Type B pancreatic cell (in vitro differentiated cells): ENCODE results near the gene NOTCH1. TPM values are rescaled to one million over a fixed set of nuclear protein-coding genes. Genes with fewer than 3 reads are reported as not detected.

ENCODE experiments used
- DNase-seq: peaks from one replicate; pipeline ENCODE4 v3.0.0; 2021; ENCODE audit warnings: mixed read lengths; ENCODE audit not compliant: unreplicated experiment; ENCODE audit errors: extremely low spot score
- H3K27ac Mint-ChIP-seq: 2 replicates; pipeline ENCODE4 v1.8.0; 2021; ENCODE audit warnings: mild to moderate bottlenecking, mixed read lengths
- H3K27me3 Mint-ChIP-seq: 2 replicates; pipeline ENCODE4 v1.8.0; 2021; ENCODE audit warnings: mixed read lengths
- H3K36me3 Mint-ChIP-seq: 2 replicates; pipeline ENCODE4 v1.8.0; 2021; ENCODE audit warnings: mixed read lengths
- H3K4me1 Mint-ChIP-seq: one replicate; pipeline ENCODE4 v1.8.0; 2021; ENCODE audit warnings: mixed read lengths; ENCODE audit not compliant: unreplicated experiment
- H3K4me3 Mint-ChIP-seq: 2 replicates; pipeline ENCODE4 v1.8.0; 2021; ENCODE audit warnings: mild to moderate bottlenecking, mixed read lengths
- H3K9me3 Mint-ChIP-seq: 2 replicates; pipeline ENCODE4 v1.8.0; 2021; ENCODE audit warnings: mixed read lengths
- CTCF ChIP-seq: fragments of 200-600 bp; sonication (generic); conservative IDR thresholded peaks from 2 replicates; pipeline ENCODE4 v1.5.0; 2021; ENCODE audit warnings: antibody characterized with exemption, mild to moderate bottlenecking
- total RNA-seq: library from RNA; stranded (reverse); gene quantifications from 2 replicates; pipeline ENCODE4 v1.2.1, GENCODE V29; 2021; ENCODE audit warnings: low replicate concordance

NOTCH1 gene
- total RNA-seq, 1 donor from 2014 or later, result 53.1 TPM

DNA sequence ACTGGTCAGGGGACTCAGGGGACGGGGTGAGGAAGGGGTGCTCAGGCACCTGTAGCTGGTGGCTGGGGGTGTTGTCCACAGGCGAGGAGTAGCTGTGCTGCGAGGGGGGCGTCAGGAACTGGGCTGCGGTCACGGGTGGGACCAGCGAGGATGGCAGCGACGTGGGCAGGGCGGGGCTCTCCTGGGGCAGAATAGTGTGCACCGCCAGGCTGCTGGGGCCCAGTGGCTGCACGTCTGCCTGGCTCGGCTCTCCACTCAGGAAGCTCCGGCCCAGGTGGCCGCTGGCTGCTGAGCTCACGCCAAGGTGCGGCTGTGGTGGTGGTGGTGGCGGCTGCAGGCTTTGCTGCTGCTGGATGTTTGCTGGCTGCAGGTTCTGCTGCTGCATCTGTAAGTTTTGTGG, 49.7 kb downstream of the NOTCH1 start:
- Mint-ChIP-seq H3K27me3 (no peaks in the 10 kb centered on the region), H3K4me3 (no peak overlapping the region), H3K4me1 (no peaks in the 10 kb centered on the region), H3K27ac (no peak overlapping the region), H3K9me3 (no peaks in the 10 kb centered on the region), H3K36me3 (no peaks in the 10 kb centered on the region)
- TF ChIP-seq CTCF, result no peak
- DNase-seq, result no peak

DNA sequence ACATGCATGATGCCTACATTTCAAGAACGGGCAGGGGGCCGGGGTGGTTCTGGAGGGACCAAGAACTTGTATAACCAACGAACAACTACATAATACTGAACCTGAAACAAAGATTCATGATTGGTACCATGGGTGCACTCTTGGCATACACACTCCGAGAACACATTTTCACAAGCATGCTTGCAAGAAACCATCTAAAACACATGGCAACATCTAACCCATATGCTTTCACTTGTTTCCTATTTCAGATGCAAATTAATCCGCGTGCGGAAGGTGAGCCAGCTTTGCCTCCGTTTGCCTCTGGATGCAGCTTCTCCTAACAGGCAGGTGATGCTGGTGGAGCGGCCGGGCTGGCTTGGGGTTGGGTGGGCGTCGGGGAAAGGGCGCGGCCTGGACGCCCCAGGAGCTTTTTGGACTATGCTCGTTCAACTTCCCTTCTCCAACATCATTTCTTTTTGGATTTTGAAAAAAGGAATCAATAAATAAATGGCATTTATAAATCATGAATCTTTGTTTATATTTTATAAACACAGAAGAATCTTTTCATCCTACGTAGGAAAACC, 50.5 kb downstream of the NOTCH1 start:
- no peaks in the 10 kb centered on the region for H3K9me3 Mint-ChIP-seq
- H3K4me3 Mint-ChIP-seq, result no peak overlapping the region
- no peak for DNase-seq
- H3K36me3 Mint-ChIP-seq, result no peaks in the 10 kb centered on the region
- no peaks in the 10 kb centered on the region for H3K4me1 Mint-ChIP-seq
- no peak for TF ChIP-seq CTCF
- H3K27ac Mint-ChIP-seq, result no peak overlapping the region
- H3K27me3 Mint-ChIP-seq, result no peaks in the 10 kb centered on the region

DNA sequence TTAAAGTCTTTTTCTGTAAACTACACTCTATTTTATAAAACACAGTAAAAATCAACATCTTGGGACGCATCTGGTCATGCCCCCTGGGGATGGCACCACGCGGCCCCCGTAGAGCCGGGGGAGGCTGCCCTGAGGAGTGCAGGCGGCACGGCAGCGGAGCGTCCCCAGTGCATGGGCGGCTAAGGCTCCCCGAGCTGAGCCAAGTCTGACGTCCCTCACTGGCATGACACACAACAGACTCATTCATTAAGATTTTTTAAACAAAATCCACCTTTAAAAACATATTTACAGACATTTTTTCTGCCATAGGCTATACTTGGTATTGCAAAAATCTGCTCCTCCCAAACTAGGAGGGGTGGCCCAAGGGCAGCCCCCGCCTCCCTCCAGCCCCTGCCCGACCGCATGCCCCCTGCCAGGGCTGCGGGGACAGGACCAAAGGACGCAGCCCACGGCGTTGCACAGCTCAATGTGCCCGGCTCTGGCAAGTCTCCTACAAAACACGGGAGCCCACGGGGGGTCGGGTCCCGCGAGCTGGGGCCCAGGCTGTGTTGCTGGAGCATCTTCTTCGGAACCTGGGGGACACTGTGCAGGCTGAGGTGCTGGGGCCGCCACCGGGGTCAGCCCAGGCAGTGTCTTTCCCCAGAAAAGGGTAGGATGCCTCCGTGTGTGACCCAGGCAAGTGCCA, 51.2 kb downstream of the NOTCH1 start:
- Mint-ChIP-seq H3K27ac (no peak overlapping the region), H3K9me3 (no peaks in the 10 kb centered on the region), H3K27me3 (no peaks in the 10 kb centered on the region), H3K4me3 (no peak overlapping the region), H3K4me1 (no peaks in the 10 kb centered on the region), H3K36me3 (no peaks in the 10 kb centered on the region)
- no peak for DNase-seq
- no peak for TF ChIP-seq CTCF

DNA sequence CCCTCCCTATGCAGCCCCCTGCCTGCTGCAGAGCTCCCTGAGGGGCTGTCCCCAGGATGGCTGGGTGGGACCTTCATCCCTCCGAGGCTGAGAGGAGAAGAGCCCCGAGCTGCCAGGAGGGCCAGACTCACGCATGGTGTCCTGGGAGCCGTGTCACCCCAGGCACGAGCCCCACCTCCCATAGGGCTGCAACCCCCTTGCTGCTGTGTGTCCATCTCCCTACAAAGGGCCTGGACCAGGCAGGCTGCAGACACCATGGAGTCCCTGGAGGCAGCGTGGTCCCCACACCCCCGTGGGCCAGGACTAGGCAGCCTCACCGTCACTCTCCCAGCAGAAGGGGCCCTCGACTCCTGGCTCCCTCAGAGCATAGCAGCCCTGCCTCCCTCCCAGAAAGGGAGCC, 51.8 kb downstream of the NOTCH1 start:
- Mint-ChIP-seq H3K4me3 (no peak overlapping the region), H3K27ac (no peak overlapping the region), H3K4me1 (no peaks in the 10 kb centered on the region), H3K36me3 (no peaks in the 10 kb centered on the region), H3K9me3 (no peaks in the 10 kb centered on the region), H3K27me3 (no peaks in the 10 kb centered on the region)
- no peak for TF ChIP-seq CTCF
- no peak for DNase-seq

DNA sequence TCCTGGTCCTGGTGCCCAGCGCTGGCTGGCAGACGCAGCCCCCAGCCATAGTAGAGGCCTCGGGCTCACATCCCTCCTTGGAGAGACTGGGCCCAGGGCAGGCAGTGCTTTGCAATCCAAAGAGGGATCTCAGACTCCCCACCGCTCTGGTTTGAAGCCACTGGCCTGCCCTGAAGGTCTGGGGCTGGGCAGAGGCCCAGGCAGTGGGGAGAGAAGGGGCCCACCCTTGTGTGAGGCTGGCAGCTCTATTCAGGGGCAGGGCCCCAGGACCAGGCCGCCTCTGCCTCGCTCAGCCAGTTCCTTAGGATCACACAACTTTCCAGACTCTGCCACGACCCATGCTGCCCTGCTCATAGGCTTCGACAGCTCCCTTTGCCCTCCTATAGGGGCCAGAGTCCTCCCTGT, 52.3 kb downstream of the NOTCH1 start:
- Mint-ChIP-seq H3K36me3 (no peaks in the 10 kb centered on the region), H3K4me1 (no peaks in the 10 kb centered on the region), H3K9me3 (no peaks in the 10 kb centered on the region), H3K27ac (no peak overlapping the region), H3K27me3 (no peaks in the 10 kb centered on the region), H3K4me3 (no peak overlapping the region)
- no peak for DNase-seq
- no peak for TF ChIP-seq CTCF
